Neural cell (in vitro differentiated cells): ENCODE measurements around the gene LRIG2. TPM values are rescaled to one million over a fixed set of nuclear protein-coding genes. Genes with fewer than 3 reads are reported as not detected.

Experiments
- H2AFZ ChIP-seq: fragments of 200-600, 300-800 bp; sonication (generic), shearing (Covaris generic); 2 replicates; pipeline ENCODE4 v1.6.0; 2014; ENCODE audit warnings: low read depth, mild to moderate bottlenecking, antibody characterized with exemption, low read length, moderate library complexity
- H3F3A ChIP-seq: fragments of 200-600 bp; shearing (Covaris generic); 2 replicates; pipeline ENCODE4 v1.6.1; 2016; ENCODE audit warnings: mild to moderate bottlenecking, moderate library complexity, mixed read lengths, antibody characterized with exemption, low read length; ENCODE audit not compliant: insufficient read depth, poor library complexity, severe bottlenecking
- H3K27ac ChIP-seq: fragments of 200-600, 300-800 bp; sonication (generic), shearing (Covaris generic); 2 replicates; pipeline ENCODE4 v1.5.1; 2014; ENCODE audit warnings: mild to moderate bottlenecking, low read length, moderate library complexity
- H3K27me3 ChIP-seq: fragments of 300-800, 200-600 bp; sonication (generic), shearing (Covaris generic); 2 replicates; pipeline ENCODE4 v1.6.0; 2014; ENCODE audit warnings: mild to moderate bottlenecking, low read depth, low read length, moderate library complexity; ENCODE audit not compliant: insufficient read depth
- H3K36me3 ChIP-seq: fragments of 300-800, 200-600 bp; sonication (generic), shearing (Covaris generic); 2 replicates; pipeline ENCODE4 v1.5.1; 2014; ENCODE audit warnings: mild to moderate bottlenecking, antibody characterized with exemption, low read length, moderate library complexity; ENCODE audit not compliant: insufficient read depth
- H3K4me2 ChIP-seq: fragments of 300-800, 200-600 bp; sonication (generic), shearing (Covaris generic); 2 replicates; pipeline ENCODE4 v1.6.0; 2014; ENCODE audit warnings: mild to moderate bottlenecking, low read length
- H3K4me3 ChIP-seq: fragments of 300-800, 200-600 bp; sonication (generic), shearing (Covaris generic); 2 replicates; pipeline ENCODE4 v1.5.1; 2014; ENCODE audit warnings: mild to moderate bottlenecking, low read length, moderate library complexity
- H3K79me2 ChIP-seq: fragments of 200-600 bp; shearing (Covaris generic); replicated peaks from 2 replicates; pipeline ENCODE4 v1.6.0; 2014; ENCODE audit warnings: mild to moderate bottlenecking, low read length, moderate library complexity; ENCODE audit not compliant: insufficient read depth
- H3K9ac ChIP-seq: fragments of 300-800, 200-600 bp; sonication (generic), shearing (Covaris generic); 2 replicates; pipeline ENCODE4 v1.6.1; 2016; ENCODE audit warnings: mild to moderate bottlenecking, low read length, mixed read lengths
- H3K9me2 ChIP-seq: fragments of 200-600 bp; shearing (Covaris generic); 2 replicates; pipeline ENCODE4 v1.6.1; 2016; ENCODE audit warnings: mild to moderate bottlenecking, low read length, mixed read lengths; ENCODE audit not compliant: insufficient read depth
- H3K9me3 ChIP-seq: fragments of 200-600, 300-800 bp; sonication (generic), shearing (Covaris generic); 2 replicates; pipeline ENCODE4 v1.6.1; 2016; ENCODE audit warnings: mild to moderate bottlenecking, mixed run types, low read length, moderate library complexity, mixed read lengths
- H4K20me1 ChIP-seq: fragments of 200-600 bp; shearing (Covaris generic); 2 replicates; pipeline ENCODE4 v1.6.1; 2016; ENCODE audit warnings: mild to moderate bottlenecking, mixed run types; ENCODE audit not compliant: insufficient read depth
- EP300 ChIP-seq: fragments of 450-650 bp; conservative IDR thresholded peaks from 2 replicates; pipeline ENCODE4 v1.6.1; 2014; ENCODE audit warnings: antibody characterized with exemption, mild to moderate bottlenecking, moderate library complexity; ENCODE audit not compliant: poor library complexity, severe bottlenecking
- EZH2 ChIP-seq: fragments of 200-600, 300-800 bp; shearing (Covaris generic), sonication (generic); IDR thresholded peaks from 2 replicates; pipeline ENCODE4 v1.6.1; 2014; ENCODE audit warnings: antibody characterized with exemption, low read length, borderline replicate concordance, mild to moderate bottlenecking; ENCODE audit not compliant: insufficient read depth, poor library complexity, severe bottlenecking
- MXI1 ChIP-seq: fragments of 450-650 bp; conservative IDR thresholded peaks from 2 replicates; pipeline ENCODE4 v1.6.1; 2014; ENCODE audit warnings: antibody characterized with exemption, mild to moderate bottlenecking; ENCODE audit not compliant: poor library complexity, severe bottlenecking
- POLR2AphosphoS5 ChIP-seq: IDR thresholded peaks from 2 replicates; pipeline ENCODE4 v1.6.1; 2012
- RAD21 ChIP-seq: fragments of 450-650 bp; conservative IDR thresholded peaks from 2 replicates; pipeline ENCODE4 v1.6.1; 2014; ENCODE audit warnings: antibody characterized with exemption, mild to moderate bottlenecking, moderate library complexity
- SMC3 ChIP-seq: fragments of 450-650 bp; conservative IDR thresholded peaks from 2 replicates; pipeline ENCODE4 v1.6.1; 2014; ENCODE audit warnings: antibody characterized with exemption, mild to moderate bottlenecking, moderate library complexity; ENCODE audit not compliant: poor library complexity
- TAF1 ChIP-seq: IDR thresholded peaks from 2 replicates; pipeline ENCODE4 v1.6.1; 2012; ENCODE audit warnings: low read depth
- polyA plus RNA-seq: library from polyadenylated mRNA; depleted of rRNA; stranded (reverse); fragments of >200 nt; gene quantifications from 2 replicates; pipeline ENCODE4 v1.2.3, GENCODE V29; 2014
- TF ChIP-seq, protein P1 (sequence below): IDR thresholded peaks from 2 replicates; pipeline ENCODE4 v1.6.1; 2012; ENCODE audit warnings: borderline replicate concordance
- TF ChIP-seq, protein P2 (sequence below): fragments of 450-650 bp; IDR thresholded peaks from 2 replicates; pipeline ENCODE4 v1.5.1; 2014; ENCODE audit warnings: antibody characterized with exemption, mild to moderate bottlenecking, moderate library complexity; ENCODE audit not compliant: poor library complexity, severe bottlenecking

The LRIG2 gene
- polyA plus RNA-seq, 1 donor from 2014 or later = 11.1 TPM

DNA sequence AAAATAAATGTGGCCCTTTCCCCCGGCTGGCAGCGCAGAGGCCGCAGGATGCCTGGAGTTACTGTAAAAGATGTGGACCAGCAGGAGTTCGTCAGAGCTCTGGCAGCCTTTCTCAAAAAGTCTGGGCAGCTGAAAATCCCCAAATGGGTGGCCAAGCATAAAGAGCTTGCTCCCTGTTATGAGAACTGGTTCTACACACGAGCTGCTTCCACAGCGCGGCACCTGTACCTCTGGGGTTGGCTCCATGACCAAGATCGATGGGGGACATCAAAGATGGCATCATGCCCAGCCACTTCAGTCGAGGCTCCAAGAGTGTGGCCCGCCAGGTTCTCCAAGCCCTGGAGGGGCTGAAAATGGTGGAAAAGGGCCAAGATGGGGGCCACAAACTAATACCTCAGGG, 95.9 kb downstream of the LRIG2 start:
- Histone ChIP-seq H3K27me3 (no peaks in the 10 kb centered on the region), H3F3A (no peaks in the 10 kb centered on the region), H3K4me2 (no peak overlapping the region), H3K4me3 (no peak overlapping the region), H3K27ac (no peak overlapping the region), H3K9ac (no peak overlapping the region), H2AFZ (no peak overlapping the region), H3K9me3 (no peaks in the 10 kb centered on the region), H3K79me2 (no peaks in the 10 kb centered on the region), H3K9me2 (no peaks in the 10 kb centered on the region), H4K20me1 (no peaks in the 10 kb centered on the region), H3K36me3 (no peaks in the 10 kb centered on the region)
- TF ChIP-seq RAD21 (no peak), EZH2 (no peak), EP300 (no peak), SMC3 (no peak), MXI1 (no peak), TAF1 (no peak)
- TF ChIP-seq, protein P1, sequence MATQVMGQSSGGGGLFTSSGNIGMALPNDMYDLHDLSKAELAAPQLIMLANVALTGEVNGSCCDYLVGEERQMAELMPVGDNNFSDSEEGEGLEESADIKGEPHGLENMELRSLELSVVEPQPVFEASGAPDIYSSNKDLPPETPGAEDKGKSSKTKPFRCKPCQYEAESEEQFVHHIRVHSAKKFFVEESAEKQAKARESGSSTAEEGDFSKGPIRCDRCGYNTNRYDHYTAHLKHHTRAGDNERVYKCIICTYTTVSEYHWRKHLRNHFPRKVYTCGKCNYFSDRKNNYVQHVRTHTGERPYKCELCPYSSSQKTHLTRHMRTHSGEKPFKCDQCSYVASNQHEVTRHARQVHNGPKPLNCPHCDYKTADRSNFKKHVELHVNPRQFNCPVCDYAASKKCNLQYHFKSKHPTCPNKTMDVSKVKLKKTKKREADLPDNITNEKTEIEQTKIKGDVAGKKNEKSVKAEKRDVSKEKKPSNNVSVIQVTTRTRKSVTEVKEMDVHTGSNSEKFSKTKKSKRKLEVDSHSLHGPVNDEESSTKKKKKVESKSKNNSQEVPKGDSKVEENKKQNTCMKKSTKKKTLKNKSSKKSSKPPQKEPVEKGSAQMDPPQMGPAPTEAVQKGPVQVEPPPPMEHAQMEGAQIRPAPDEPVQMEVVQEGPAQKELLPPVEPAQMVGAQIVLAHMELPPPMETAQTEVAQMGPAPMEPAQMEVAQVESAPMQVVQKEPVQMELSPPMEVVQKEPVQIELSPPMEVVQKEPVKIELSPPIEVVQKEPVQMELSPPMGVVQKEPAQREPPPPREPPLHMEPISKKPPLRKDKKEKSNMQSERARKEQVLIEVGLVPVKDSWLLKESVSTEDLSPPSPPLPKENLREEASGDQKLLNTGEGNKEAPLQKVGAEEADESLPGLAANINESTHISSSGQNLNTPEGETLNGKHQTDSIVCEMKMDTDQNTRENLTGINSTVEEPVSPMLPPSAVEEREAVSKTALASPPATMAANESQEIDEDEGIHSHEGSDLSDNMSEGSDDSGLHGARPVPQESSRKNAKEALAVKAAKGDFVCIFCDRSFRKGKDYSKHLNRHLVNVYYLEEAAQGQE = no peak
- TF ChIP-seq, protein P2, sequence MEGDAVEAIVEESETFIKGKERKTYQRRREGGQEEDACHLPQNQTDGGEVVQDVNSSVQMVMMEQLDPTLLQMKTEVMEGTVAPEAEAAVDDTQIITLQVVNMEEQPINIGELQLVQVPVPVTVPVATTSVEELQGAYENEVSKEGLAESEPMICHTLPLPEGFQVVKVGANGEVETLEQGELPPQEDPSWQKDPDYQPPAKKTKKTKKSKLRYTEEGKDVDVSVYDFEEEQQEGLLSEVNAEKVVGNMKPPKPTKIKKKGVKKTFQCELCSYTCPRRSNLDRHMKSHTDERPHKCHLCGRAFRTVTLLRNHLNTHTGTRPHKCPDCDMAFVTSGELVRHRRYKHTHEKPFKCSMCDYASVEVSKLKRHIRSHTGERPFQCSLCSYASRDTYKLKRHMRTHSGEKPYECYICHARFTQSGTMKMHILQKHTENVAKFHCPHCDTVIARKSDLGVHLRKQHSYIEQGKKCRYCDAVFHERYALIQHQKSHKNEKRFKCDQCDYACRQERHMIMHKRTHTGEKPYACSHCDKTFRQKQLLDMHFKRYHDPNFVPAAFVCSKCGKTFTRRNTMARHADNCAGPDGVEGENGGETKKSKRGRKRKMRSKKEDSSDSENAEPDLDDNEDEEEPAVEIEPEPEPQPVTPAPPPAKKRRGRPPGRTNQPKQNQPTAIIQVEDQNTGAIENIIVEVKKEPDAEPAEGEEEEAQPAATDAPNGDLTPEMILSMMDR = no peak

DNA sequence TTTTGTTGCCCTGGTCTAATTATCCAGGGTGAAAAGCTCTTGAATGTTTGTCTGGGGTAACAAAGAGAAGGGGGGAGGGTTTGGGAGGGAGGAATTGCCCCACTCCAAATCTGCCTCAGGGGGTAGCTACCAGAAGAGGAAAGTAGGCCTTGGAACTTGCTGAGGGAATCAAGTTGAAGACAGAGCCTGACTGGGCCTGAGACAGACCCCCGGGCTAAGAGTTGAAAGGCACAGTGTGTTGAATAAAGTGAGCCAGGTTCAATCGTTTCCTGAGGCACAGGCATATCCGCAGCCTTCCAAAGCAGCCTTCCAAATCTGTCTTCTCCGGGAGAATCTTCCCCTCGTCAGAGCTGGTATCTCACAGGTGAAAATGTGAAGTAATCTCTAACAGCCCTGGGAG, 96.6 kb downstream of the LRIG2 start:
- Histone ChIP-seq H3K9ac (no peak overlapping the region), H3K79me2 (no peaks in the 10 kb centered on the region), H3K36me3 (no peaks in the 10 kb centered on the region), H3K4me3 (no peak overlapping the region), H3K27ac (no peak overlapping the region), H3K9me2 (no peaks in the 10 kb centered on the region), H3K9me3 (no peaks in the 10 kb centered on the region), H3K4me2 (no peak overlapping the region), H3K27me3 (no peaks in the 10 kb centered on the region), H2AFZ (no peak overlapping the region), H4K20me1 (no peaks in the 10 kb centered on the region), H3F3A (no peaks in the 10 kb centered on the region)
- TF ChIP-seq MXI1 (no peak), TAF1 (no peak), EZH2 (no peak), RAD21 (no peak), SMC3 (no peak), POLR2AphosphoS5 (no peak), EP300 (no peak)
- TF ChIP-seq, protein P1 = no peak
- TF ChIP-seq, protein P2 = no peak
